GM19438 (cell line): ENCODE measurements around the gene MCOLN1.

Experiments
- ATAC-seq: cut with Tn5 transposase; IDR thresholded peaks from one replicate; pipeline ENCODE4 v1.9.1; 2021; ENCODE audit warnings: low read depth; ENCODE audit not compliant: unreplicated experiment

MCOLN1 gene

DNA sequence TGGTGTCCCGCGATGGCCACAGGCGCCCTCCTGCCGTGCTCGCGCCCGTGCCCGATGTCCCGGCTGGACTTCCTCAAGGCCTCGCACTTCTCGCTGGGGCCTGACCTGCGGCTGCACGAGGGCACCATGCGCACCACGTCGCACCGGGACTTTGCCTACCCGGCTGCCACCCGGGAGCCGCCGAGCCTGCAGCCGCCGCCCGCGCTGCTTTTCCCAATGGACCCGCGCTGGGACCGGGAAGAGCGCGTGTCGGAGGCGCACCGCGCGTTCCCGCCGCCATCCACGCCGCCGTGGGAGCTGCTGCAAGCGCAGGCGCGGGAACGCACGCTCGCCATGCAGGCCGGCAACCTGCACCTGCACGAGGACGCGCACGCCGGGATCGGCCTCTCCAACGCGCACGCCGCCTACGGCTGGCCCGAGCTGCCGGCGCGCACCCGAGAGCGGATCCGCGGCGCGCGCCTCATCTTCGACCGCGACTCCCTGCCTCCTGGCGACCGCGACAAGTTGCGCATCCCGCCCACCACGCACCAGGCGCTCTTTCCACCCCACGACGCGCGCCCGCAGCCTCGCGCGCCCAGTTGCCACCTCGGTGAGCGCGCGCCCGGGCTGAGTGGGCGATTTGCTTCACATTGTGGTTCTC, 21.5 kb upstream of the MCOLN1 start:
- ATAC-seq, result no peak

DNA sequence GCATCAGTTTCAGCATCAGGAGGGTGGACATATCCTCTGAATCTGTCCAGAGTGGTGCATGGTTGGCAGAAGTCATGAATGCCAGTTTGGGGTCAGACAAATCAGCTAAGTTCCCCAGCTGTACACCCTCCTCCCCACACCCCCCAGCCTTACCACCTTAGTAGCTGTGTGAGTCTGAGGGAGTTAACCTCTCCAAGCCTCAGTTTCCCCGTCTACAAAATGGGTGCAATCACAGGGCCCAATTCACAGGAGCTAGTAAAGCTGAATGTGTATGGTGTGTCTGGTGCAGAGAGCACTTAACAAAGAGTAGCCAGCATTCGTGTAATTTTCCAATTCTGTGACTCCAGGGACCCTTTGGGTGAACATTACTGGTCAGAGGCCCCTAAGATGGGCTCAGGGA, 19.9 kb upstream of the MCOLN1 start:
- ATAC-seq, result no peak

DNA sequence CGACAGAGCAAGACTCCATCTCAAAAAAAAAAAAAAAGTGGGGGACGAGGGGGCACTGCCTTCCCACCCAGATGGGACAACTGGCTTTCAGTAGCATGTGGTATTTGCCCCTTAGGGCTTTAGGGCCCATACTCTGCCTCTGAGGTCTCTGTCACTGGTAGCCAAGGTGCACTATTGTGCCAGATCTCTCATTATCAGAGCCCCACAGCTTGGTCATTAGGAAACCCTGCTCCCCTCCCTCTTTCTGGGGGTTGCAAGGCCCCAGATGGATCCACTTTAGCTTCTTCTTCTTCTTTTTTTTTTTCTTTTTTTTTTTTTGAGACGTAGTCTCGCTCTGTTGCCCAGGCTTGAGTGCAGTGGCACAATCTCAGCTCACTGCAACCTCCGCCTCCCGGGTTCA, 17.7 kb upstream of the MCOLN1 start:
- no peak for ATAC-seq

DNA sequence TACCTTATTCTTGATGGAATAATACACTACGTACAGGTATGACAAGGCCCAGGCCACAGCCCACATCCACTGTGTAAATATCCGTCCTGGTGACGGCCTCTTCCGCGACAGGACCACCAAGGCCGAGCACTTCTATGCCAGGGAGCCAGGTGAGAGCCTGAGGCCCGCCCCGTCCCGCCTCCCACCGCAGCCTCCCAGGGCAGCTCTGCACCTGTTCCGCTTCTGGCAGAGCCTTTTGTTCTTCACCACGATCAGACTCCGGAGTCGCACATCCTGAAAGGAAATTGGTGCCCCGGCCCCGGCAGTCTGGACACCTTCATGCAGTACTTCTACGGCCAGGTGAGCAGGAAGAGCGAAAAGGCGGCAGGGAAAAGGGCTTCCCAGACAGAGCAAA, 17.1 kb upstream of the MCOLN1 start:
- no peak for ATAC-seq

DNA sequence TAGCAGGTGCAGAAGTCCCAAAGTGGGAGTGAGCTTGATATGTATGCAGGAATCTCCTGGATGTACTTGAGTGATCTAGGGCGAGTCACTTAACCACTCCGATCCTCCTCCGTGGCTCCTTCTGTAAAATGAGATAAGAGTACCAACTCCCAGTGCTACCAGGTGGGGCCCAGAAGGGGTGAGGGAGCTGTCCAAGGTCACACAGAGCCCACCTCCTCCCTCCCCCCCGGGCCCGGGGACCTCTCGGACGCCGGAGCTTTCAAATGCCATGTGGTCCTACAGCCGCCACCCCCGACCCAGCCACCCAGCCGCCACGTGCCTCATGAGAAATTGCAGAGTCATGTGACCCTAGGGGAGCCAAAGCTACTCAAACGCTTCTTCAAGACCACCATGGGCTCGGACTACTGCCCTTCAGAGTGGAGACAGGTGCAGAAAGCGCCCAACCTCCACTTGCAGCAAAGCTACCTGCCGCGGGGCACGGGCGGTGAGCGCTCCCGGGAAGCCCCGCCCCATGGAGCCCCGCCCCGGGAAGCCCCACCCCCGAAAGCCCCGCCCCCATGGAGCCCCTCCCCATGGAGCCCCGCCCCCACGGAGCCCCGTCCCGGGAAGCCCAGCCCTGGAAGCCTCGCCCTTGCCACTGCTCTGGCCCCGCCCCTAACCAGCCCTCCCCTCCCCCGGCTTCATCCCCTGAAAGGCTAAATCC, 16.6 kb upstream of the MCOLN1 start:
- ATAC-seq, result no peak

DNA sequence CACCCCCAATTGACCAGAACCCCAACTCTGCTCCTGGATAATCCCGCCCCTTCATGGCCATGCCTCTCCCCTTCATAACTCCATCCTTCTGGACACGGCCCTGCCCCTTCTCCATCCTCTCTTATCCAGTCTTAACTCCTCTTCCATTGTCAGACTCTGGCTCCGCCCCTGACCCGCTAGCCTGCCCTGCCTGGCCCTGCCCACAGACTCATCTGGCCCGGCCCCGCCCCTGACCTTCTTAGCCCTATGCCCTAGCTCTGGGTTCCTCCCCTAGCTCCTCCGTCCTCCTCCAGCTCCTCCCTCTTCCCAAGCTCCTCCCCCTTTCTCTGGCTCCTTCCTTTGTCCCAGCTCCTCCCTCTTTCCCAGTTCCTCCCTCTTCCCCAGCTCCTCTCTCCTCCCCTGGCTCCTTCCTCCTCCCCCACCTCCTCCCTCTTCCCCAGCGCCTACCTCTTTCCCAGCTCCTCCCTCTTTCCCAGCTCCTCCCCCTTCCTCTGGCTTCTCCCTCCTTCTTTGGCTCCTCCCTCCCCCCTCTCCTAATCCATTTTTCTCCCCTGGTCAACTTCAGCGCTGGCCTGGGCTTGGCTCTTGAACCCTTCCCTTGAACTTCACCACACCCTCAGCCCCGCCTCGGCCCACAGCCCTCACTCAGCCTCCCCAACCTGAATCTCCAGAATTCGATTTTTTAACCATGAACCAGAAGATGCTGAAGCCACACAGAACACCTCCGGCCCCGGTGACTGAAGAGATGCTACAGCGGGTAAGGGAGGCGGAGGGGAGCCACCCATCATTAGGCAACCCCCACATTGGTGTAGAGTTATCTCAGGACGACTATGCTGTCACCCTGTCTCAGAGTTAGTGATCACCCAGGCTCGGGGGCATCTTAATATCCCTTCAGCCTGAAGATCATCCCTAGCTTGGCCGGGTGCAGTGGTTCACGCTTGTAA, 15.8 kb upstream of the MCOLN1 start:
- ATAC-seq, result no peak

DNA sequence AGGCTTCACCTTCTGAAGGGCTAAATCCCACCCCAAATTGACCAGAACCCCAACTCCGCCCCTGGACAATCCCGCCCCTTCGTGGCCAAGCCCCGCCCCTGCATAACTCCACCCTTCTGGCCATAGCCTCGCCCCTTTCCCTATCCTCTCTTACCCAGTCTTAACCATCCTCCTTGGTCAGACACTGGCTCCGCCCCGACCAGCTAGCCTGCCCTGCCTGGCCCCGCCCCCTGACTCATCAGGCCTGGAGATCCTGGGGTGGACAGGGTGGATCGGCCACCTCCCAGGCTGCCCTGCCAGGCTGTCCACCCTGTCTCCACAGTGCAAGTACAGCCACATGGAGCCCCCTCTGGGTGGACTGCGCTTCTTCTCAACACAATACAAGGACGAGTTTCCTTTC, 14.5 kb upstream of the MCOLN1 start:
- ATAC-seq, result no peak

DNA sequence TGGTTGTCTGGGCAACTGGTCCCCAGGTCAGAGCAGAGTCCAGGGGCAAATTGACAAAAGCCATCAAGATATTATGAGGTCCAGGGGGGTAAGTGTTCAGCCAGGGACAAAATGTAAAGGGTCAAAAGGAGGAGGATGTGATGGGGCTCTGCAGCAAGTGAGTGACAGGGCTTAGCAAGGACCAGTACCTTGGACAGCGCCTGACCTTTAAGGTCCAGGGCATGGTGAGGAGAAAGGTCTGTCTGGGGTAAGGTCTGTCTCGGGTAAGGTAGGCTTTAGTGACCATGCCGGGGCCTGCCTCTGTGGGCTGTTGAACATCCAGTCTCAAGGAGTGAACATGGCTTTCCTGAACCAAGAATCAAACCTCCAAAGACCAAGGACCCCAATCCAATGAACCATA, 12.8 kb upstream of the MCOLN1 start:
- ATAC-seq, result no peak

DNA sequence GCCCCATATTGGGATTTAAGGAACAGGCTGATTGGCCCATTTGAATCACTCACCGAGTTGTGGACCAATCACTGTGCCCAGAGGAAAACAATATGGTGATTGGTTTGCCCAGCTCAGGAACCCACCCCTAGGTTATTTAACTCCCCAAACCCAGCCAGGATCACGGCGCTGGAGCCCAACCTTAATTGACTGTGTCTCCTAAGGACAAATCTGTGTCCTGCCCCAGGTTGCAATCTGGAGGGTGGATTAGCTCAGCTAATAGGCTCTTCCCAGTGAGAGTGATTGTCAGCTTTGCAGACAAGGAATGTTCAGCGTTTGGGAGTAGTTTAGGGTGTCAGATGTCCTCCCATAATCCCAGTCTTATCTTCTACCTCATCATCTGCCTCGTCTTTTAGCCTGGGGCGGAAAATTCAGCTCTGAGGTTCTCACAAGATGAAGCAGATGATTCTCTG, 10.0 kb upstream of the MCOLN1 start:
- ATAC-seq, result no peak

DNA sequence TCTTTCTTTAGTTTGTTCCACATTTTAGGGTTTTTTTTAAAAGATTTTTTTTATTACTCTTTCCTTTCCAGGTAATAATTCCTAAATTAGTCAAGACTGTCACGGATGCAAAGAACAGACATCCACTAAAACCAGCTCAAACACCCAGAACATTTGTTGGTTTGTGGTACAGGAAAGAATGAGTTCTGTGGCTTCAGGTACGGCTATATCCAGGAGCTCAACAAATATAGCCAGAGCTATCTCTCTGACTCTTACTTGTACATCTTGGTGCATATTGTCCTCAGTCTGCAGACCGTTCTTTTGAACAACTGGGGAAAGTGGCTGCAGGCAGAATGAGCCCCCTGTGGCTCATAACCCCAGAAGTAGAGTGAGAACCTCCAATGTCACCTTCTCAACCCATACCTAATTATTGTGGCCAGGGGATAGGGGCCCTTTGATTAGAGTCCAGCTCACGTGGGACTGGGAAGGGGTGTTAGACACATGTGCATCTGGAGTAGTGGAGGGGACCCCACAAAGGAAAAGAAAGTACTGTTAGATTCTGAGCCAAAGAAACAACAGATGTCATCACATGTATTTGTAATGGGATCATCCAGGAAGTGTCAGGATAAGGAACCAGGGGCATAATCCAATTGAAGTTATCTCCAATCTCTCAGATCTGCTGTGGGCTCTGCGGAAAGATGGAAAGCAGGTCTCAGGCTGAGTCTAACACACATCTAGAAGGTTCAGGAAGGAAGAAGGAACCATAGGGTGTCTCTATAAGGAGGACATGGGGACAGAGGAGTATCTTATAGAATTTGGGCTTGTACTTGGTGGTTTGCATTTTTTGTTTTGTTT, 8.4 kb upstream of the MCOLN1 start:
- no peak for ATAC-seq

DNA sequence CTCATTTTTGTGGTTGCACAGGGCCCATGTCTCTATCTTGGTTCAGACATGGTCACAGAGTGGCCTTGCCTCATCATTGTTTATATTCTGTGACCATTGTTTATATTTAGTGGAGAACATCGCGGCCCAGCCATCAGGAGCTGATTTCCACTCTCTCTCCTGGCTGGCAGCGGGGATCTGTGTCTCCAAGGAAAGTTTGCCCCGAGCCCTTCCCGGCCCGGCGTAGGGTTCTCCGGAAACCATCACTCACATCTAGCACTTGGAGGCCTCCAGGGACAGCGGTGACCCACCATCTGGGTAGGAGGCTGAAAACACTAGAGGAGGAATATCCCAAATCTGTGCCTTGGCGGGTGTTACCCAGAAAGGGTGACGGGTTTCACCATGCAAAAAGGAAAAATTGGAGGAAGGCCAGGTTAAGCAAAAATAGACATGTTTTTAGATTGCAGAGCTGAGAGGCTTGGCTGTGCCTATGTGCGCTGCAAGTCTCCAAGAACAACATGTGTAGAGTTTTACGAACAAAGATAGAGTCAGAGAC, 7.2 kb upstream of the MCOLN1 start:
- ATAC-seq, result no peak

DNA sequence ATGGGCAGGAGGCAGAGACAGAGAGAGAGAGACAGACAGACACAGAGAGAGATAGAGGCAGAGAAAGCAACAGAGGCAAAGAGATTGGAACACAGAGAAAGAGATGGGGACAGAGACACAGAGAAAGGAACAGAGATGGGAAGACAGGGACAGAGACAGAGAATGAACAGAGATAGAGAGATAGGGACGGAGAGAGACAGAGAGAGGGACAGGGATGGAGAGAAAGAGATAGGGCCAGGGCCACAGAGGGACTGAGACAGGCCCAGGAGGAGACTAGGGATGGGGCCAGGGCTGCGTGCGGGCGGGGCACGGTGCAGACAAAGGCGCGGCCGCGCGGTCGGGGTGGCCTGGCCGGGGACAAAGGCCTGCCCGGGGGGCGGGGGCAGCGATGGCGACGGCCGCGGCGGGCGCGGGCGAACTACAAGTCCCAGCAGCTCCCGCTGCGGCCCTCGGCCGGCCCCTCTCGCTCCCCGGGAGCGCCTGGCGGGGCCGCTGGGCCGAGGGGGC, 6.7 kb upstream of the MCOLN1 start, which contains the start of gene ZNF358:
TSS of gene ZNF358 (plus strand) at position 459 of the 507 bp plus-strand sequence. CDS start 3,140 bp downstream, outside the sequence.
- no peak for ATAC-seq

DNA sequence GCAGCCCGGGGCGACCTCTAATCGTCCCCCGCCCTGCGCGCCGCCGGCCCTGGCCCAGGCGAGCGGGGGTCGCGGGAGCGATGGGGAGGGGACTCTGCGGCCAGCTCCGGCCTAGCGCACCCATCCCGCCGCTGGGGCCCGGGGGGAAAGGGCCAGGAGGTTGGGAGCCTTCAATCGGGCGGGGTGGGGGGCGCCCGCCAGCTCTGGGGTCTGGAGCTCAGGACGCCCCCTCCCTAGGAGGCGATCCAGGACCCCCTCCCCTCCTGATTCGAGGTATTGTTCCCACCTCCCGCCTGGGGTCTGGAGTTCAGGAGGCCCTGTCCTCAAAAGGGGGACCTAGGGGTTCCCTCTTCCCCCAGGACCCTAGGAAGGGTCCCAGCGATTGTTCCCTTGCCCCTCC, 6.1 kb upstream of the MCOLN1 start:
- ATAC-seq, result no peak

DNA sequence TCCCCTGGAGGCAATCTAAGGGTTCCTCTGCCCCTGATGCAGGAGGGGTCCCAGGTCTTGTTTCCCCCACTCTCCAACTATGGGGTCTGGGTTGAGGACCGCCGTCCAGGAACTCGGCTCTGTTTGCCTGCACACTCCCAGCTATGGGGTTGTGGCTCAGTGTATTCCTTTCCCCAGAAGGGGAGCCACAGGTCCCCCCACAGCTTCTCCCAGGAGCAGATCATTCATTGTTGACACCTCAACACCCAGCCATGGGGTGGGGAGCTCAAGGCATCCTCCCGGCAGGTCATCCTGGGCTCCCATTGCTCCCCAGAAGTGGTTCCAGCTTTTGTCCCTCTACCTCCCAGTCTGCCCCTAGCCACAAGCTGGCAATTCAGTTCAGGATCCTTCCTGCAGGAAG, 5.5 kb upstream of the MCOLN1 start:
- ATAC-seq, result no peak

DNA sequence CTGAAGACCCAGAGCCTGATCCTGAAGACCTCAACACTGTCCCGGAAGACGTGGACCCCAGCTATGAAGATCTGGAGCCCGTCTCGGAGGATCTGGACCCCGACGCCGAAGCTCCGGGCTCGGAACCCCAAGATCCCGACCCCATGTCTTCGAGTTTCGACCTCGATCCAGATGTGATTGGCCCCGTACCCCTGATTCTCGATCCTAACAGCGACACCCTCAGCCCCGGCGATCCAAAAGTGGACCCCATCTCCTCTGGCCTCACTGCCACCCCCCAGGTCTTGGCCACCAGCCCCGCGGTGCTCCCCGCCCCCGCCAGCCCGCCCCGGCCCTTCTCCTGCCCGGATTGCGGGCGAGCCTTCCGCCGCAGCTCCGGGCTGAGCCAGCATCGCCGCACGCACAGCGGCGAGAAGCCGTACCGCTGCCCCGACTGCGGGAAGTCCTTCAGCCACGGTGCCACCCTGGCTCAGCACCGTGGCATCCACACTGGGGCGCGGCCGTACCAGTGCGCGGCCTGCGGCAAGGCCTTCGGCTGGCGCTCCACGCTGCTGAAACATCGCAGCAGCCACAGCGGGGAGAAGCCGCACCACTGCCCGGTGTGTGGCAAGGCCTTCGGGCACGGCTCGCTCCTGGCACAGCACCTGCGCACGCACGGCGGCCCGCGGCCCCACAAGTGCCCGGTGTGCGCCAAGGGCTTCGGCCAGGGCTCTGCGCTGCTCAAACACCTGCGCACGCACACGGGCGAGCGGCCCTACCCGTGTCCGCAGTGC, 2.9 kb upstream of the MCOLN1 start:
- ATAC-seq, result no peak

DNA sequence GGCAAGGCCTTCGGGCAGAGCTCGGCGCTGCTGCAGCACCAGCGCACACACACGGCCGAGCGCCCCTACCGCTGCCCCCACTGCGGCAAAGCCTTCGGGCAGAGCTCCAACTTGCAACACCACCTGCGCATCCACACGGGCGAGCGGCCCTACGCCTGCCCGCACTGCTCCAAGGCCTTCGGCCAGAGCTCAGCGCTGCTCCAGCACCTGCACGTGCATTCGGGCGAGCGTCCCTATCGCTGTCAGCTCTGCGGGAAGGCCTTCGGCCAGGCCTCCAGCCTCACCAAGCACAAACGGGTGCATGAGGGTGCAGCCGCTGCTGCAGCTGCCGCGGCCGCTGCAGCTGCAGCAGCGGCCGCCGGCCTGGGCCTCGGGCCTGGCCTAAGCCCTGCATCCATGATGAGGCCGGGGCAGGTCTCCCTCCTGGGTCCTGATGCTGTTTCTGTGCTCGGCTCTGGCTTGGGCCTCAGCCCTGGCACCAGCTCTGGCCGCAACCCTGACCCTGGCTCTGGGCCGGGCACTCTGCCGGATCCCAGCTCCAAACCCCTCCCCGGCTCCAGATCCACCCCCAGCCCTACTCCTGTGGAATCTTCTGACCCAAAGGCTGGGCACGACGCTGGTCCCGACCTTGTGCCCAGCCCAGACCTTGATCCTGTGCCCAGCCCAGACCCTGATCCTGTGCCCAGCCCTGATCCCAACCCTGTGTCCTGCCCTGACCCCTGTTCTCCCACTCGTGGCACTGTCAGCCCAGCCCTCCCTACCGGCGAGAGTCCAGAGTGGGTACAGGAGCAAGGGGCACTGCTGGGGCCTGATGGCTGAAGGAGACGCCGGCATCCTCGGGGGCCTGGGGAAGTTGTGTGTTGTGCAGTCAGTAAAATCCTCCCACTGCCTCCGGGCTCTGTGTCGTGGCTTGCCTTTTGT, 2.0 kb upstream of the MCOLN1 start:
- no peak for ATAC-seq

DNA sequence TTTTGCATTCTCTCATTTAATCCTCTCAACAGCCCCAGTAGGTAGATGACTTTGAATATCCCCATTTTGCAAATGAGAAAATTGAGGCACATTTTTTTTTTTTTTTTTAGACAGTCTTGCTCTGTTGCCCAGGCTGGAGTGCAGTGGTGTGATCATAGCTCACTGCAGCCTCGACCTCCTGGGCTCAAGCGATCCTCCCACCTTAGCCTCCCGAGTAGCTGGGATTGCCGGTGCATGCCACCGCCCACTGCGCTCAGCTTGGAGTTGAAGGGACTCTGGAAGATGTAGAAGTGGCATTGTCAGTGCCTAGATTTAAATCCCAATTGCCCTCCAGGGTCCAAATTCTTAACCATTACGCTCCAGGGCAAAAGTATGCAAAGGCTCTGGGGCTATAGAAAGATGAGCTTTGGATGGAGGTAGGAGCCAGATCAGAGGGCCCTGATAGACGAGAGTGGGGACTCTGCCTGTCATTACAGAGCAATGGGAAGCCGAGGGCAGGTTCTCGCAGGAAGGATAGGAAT, 813 bp upstream of the MCOLN1 start:
- no peak for ATAC-seq
